HG03108 (cell line): Measurements from ENCODE around the gene MYO1D.

Source experiments
- ATAC-seq: cut with Tn5 transposase; IDR thresholded peaks from one replicate; pipeline ENCODE4 v1.9.1; 2021; ENCODE audit warnings: moderate library complexity; ENCODE audit not compliant: unreplicated experiment

Gene MYO1D

GRCh38 chr17:32516940-32517701, 359.8 kb downstream of the MYO1D start:
- ATAC-seq: peak; percentile 41

- no peak for ATAC-seq
These were observed 360.5 kb downstream of the MYO1D start for GRCh38 chr17:32516450-32516849.

GRCh38 chr17:32515677-32516383, 361.1 kb downstream of the MYO1D start:
- ATAC-seq: peak; percentile 38

- no peak for ATAC-seq
These were observed 362.3 kb downstream of the MYO1D start for GRCh38 chr17:32514606-32515005.

- no peak for ATAC-seq
These were observed 363.3 kb downstream of the MYO1D start for GRCh38 chr17:32513579-32513978.

GRCh38 chr17:32512328-32512727, 364.6 kb downstream of the MYO1D start:
- no peak for ATAC-seq

GRCh38 chr17:32510466-32510865, 366.5 kb downstream of the MYO1D start:
- ATAC-seq: no peak

GRCh38 chr17:32508926-32509325, 368.0 kb downstream of the MYO1D start:
- no peak for ATAC-seq

- no peak for ATAC-seq
These were observed 372.5 kb downstream of the MYO1D start for GRCh38 chr17:32504166-32504990.

- ATAC-seq: peak; percentile 85
These were observed 373.4 kb downstream of the MYO1D start for GRCh38 chr17:32503251-32504165.

- ATAC-seq: no peak
These were observed 374.2 kb downstream of the MYO1D start for GRCh38 chr17:32502710-32503109.

GRCh38 chr17:32502013-32502412, 374.9 kb downstream of the MYO1D start:
- no peak for ATAC-seq

GRCh38 chr17:32498391-32498790, 378.5 kb downstream of the MYO1D start:
- no peak for ATAC-seq

- no peak for ATAC-seq
These were observed 379.3 kb downstream of the MYO1D start for GRCh38 chr17:32497431-32498205.

- ATAC-seq: no peak
These were observed 380.4 kb downstream of the MYO1D start for GRCh38 chr17:32496395-32497073.

- no peak for ATAC-seq
These were observed 381.3 kb downstream of the MYO1D start for GRCh38 chr17:32495359-32496231.

GRCh38 chr17:32494621-32495358, 382.1 kb downstream of the MYO1D start:
- ATAC-seq: no peak
